GM18519 (cell line): ENCODE measurements around the gene NTF3.

ENCODE experiments used
- ATAC-seq: cut with Tn5 transposase; IDR thresholded peaks from one replicate; pipeline ENCODE4 v1.9.1; 2021; ENCODE audit warnings: mild to moderate bottlenecking, moderate library complexity; ENCODE audit not compliant: unreplicated experiment, low FRiP score

Gene NTF3

GRCh38 chr12:5432011-5432400 lies at the start of gene NTF3:
TSS of gene NTF3 (plus strand) at chr12:5432108. CDS start at chr12:5432325, 217 bp downstream.
- no peak for ATAC-seq

DNA sequence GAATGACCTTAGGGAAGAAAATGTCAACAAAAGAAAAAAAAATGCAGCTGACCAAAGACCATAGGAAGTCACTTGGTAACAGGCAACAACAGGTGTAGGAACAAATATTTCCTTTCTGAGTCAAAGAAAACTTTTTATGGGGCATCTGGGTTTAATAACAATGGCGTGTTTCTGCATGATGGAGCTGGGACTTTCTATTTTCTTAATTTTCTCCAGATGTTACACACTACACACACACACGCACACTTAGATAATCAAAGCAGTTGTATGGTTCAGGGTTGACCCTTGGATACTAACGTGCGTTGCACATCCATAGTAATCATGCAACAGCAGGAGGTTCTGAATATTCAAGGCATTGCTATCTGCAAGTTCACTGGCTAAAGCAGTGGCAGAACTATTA lies 47.9 kb upstream of the NTF3 start:
- no peak for ATAC-seq

DNA sequence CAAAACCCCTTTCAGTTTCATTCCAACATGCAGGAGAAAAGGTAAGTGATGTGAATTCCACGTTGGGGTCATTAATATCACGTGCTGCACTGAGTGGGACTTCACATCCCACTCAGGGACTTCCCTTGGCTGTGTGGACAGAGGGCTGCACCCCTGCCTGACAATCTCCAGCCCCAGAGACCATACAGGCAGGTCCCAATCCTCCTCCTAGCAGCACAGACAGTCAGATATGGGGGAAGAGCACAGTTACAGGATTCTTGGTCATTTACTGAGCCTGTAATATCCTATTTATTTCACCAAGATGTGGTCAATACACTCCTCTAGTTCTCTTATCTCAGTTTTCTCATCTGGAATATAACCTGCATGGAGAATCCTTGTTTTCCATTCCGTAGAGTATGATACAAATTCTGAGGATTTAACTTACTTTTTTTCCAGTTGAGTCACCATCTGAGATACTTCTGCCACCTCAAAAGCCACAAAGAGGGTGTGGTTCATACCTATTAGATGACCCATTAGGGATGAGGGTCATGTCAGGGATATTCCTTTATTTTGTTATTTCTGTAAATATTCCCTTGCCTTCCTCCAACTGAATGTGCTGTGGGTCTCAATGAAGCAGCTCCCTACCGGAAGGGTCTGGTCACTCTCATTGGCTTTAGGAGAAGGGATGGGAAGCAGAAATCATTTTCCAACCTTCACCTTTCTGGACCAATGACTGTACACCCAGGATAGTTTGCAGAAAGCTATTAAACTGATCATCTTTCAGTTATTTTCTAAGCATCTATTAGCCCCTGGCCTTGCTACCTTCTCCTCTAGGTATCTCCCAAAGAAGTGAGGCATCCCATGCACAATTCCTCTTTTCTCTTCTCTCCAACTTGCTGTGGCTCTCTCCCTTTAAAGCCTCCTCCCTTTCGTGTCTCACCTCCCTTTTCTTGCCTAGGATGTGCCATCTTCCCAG lies 43.0 kb upstream of the NTF3 start:
- ATAC-seq = no peak

GRCh38 chr12:5390174-5390799 lies 41.6 kb upstream of the NTF3 start:
- ATAC-seq = no peak

DNA sequence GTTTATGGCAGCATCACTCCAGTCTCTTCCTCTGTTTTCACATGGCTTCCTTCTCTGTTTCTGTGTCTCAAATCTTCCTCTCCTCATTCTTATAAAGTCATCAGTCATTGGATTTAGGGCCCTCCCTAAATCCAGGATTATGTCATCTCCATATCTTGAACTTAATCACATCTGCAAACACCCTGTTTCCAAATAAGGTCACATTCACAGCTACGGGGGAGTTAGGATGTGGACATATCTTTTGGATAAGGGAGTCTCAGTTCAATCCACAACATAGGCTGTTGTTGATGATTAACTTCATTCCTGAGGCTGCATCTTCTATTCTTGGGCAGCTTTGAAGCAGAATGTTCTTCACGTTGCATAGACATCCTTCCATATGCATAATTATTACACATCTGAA lies 40.3 kb upstream of the NTF3 start:
- no peak for ATAC-seq

DNA sequence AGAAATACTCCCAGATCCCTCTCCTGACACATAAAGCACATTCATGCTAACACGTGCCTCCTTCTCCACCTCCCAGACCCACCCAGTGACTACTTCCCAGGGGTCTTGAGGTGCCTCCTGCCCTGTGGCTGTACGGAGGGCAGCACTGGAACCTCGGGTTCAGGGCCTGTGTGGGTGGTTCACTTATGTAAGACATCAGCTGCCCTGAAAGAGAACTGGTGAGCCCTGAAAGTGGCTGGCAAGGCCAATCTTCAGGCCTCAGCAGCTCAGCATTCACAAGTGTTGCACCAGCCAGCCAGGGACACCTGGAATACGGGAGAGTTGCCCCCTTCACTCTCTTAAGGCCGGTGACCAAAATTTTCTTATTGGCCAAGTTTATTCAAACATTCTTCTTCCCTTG lies 38.9 kb upstream of the NTF3 start:
- ATAC-seq = no peak

DNA sequence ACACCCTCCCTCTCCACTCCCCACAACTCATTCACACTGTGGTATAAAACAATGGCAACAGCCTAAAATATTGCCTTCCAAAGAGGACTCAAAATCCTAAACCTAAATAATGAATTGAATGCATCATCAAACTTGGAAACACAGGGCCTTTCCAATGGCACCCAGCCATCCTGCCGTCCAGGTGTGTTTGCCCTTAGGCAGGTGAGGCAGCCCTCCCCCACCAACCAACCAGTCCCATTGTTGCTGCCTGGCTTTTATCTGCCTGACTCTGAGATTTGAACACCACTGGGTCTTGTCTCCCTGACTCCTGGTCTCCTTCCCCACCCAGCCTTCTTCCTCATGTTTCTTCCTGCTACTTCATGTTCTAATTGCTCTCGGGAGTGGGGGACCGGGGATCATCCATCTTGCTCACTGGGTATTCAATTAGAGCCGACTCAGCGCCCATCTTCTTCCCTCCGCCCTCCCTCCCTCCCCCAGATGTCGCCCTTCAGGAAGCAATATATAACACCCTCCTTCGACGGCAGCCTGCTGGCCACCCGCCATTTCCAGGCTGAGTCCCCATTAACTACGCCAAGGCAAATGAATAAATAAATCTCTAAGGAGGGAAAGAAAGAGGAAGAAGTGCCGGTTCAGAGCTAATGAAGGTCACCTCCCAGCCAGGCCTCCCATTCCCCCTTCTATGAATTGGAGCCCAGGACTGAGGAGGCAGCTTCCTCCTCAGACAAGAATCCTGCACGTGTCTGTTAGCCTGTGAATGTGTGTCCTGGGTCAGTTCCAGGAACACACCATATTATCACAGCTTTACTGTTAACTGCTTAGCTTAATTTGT lies 36.3 kb upstream of the NTF3 start:
- ATAC-seq = no peak

GRCh38 chr12:5396541-5396940 lies 35.4 kb upstream of the NTF3 start:
- ATAC-seq = no peak

- ATAC-seq = no peak
Measured at GRCh38 chr12:5399266-5399665, 32.6 kb upstream of the NTF3 start.

GRCh38 chr12:5402009-5402935 lies 29.6 kb upstream of the NTF3 start:
- ATAC-seq = no peak

DNA sequence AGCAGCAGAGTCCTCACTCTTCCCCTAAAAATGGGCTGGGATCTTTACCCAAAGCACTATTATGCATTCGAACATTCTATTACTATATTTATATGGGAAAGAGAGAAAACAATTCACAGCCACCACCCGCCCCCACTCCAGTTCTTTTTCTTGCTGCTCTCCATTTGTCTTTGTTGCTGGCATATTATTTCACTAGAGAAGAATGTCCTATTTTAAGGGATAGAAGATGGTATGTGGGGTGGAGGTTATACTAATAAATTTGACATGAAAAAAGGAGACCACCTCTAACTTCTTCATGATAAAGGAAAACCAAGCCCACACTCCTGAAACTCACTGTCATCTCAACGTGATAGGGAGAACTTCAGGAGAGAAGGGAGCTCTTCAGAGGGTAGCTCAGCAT lies 28.5 kb upstream of the NTF3 start:
- ATAC-seq = no peak

- ATAC-seq = no peak
Measured at GRCh38 chr12:5407034-5407856, 24.7 kb upstream of the NTF3 start.

GRCh38 chr12:5409619-5410018 lies 22.3 kb upstream of the NTF3 start:
- no peak for ATAC-seq

DNA sequence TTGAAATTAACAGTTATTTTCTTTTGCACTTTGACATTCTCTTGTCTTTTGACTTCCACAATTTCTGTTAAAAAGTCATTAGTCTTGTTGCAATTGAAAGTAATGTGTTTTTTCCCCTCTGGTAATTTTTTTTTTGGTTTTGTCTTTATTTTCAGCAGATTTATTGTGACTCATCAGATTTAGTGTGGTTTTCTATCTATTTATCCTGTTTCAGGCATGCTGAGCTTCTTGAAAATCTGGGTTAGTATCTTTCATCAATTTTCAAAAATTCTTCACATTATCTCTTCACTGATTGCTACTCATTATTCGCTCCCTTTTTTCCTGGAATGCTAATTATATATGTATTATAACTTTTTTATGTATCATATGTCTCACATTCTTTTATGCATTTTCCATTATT lies 15.3 kb upstream of the NTF3 start:
- no peak for ATAC-seq

- ATAC-seq = no peak
Measured at GRCh38 chr12:5417500-5417899, 14.4 kb upstream of the NTF3 start.

DNA sequence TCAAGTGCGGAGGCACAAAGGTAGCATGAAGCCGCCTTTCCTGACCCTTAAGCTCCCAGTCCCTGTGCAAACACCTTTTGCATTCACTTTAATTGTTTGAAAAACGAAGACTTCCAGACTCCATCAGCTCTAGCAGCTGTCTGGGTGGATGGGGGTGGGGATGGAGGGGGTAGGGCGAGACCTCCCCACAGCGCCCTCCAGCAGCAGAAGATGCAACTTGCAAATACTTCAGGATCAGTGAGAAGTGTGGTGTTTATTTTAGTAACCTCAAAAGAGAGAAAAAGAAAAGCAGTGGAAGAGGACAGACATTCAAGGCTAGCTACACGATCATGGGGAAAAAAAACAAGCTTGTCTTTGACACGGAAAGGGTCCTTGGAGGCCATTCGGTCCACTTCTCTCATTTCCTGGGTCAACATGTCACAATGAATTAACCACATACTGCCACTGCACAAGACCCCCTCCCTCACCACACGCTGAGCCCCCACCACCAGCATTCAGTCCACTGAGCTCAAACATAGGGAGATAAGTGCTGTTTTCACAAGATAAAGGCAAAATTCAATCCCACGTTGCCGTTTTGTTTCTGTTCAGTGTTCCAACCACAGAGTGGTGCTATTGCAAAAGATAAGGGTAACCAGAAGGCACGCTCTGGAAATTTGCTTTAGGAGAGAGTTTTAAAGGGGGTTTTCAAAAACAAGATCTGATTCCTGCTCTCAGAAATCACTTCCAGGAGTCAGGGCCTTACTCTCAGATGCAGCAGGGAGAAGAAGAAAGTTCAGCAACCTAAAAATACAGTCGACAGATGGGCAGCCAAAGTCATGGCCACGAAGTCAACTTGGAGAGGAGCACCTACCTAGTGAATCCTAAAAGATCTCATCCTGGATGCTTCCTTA lies 3.3 kb upstream of the NTF3 start:
- ATAC-seq = no peak

DNA sequence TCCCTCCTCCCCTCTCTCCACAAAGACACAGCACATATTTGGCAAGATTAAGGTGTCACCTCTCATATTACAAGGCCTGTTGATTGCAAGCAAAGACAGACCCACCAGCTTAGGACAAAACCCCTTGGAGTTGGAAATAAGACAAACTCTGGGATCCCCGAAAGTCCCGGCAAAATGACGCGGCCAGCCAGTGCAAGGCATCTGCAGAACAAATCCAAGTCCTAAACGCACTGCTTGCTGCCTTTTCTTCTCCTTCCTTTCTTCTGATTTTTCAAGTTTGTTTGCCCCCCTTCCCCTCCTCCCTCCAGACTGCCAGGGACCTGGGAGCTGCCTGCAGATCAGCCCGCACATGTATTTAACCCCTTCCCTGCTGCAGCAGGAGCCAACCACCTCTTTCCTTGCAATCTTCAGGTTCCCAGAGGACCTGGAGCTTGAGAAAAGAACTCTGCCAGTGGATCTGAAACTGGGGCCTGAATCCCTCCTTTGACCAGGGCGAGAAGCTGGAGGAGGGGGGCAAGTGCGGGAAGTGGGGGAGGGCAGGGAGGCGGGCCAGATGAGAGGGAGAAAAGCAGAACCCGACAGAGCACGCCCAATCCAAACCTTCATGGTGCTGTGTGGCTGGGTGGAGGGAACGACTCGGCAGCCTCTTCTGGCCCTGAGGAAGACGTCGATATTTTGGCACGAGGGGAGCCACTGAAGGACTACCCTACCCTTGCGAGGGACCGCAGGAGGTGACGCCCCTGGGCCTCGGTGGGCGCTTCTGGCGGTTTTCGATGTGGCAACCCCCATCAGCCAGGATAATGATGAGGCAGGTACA lies 2.0 kb upstream of the NTF3 start:
- no peak for ATAC-seq
